ENCODE data around the gene GGNBP2.

DNA sequence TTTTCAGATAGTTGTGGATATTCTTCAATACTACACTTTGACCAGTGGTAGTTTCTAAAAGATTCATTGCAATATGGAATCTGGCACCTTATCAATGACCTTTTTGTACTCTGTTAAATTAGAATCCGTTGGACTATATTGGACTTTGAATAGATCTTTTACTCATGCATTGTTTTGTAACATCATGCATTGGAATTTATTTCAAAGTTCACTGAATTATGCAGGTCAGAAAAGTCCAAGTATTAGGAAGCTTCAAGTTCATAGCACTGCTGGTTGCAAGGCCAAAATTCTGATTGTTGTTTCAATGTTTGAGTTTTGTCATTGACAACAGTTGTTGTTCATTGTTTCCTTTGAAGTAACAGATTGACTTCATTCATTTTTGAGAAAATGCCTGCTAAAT is 39.1 kb downstream of the GGNBP2 start:
- TF ChIP-seq, protein P1, sequence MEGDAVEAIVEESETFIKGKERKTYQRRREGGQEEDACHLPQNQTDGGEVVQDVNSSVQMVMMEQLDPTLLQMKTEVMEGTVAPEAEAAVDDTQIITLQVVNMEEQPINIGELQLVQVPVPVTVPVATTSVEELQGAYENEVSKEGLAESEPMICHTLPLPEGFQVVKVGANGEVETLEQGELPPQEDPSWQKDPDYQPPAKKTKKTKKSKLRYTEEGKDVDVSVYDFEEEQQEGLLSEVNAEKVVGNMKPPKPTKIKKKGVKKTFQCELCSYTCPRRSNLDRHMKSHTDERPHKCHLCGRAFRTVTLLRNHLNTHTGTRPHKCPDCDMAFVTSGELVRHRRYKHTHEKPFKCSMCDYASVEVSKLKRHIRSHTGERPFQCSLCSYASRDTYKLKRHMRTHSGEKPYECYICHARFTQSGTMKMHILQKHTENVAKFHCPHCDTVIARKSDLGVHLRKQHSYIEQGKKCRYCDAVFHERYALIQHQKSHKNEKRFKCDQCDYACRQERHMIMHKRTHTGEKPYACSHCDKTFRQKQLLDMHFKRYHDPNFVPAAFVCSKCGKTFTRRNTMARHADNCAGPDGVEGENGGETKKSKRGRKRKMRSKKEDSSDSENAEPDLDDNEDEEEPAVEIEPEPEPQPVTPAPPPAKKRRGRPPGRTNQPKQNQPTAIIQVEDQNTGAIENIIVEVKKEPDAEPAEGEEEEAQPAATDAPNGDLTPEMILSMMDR (IDR thresholded peaks at IDR 0.05; ENCODE audit: low read depth, low read length, poor library complexity, severe bottlenecking), result no peak
- TF ChIP-seq EZH2phosphoT487 (IDR thresholded peaks at IDR 0.05; ENCODE audit: borderline replicate concordance, low read length), result no peak

Data from DOHH2 (cell line).